ENCODE results near the gene UBL4A.

Gene UBL4A

GRCh38 chrX:154472685-154473632 is 13.5 kb downstream of the UBL4A start (continued):
- TF ChIP-seq POU6F1 (CRISPR knock-in tag; IDR thresholded peaks at IDR 0.05; ENCODE audit: borderline replicate concordance, low read depth) (no peak), OSR1 (CRISPR knock-in tag; IDR thresholded peaks at IDR 0.05) (no peak)

GRCh38 chrX:154471839-154472684 is 14.4 kb downstream of the UBL4A start:
- TF ChIP-seq ZNF8 (CRISPR knock-in tag; IDR thresholded peaks at IDR 0.05) (no peak), ZNF565 (CRISPR knock-in tag; conservative IDR thresholded peaks at IDR 0.05; ENCODE audit: low read depth) (no peak), SNAI2 (CRISPR knock-in tag; IDR thresholded peaks at IDR 0.05) (no peak), CSRNP3 (CRISPR knock-in tag; IDR thresholded peaks at IDR 0.05) (no peak), TSHZ2 (CRISPR knock-in tag; IDR thresholded peaks at IDR 0.05) (no peak), PATZ1 (CRISPR knock-in tag; IDR thresholded peaks at IDR 0.05; ENCODE audit: borderline replicate concordance) (no peak), ZFP3 (CRISPR knock-in tag; IDR thresholded peaks at IDR 0.05) (no peak), ZNF70 (CRISPR knock-in tag; IDR thresholded peaks at IDR 0.05) (no peak), ZC3H10 (CRISPR knock-in tag; IDR thresholded peaks at IDR 0.05) (no peak), ZFP30 (CRISPR knock-in tag; IDR thresholded peaks at IDR 0.05) (no peak), CSDC2 (CRISPR knock-in tag; IDR thresholded peaks at IDR 0.05) (no peak), BACH2 (CRISPR knock-in tag; IDR thresholded peaks at IDR 0.05; ENCODE audit: borderline replicate concordance) (no peak)
- no peak for ATAC-seq

- no peak for ATAC-seq
- TF ChIP-seq SNAI2 (CRISPR knock-in tag; IDR thresholded peaks at IDR 0.05) (no peak), ESRRG (CRISPR knock-in tag; IDR thresholded peaks at IDR 0.05) (no peak), PATZ1 (CRISPR knock-in tag; IDR thresholded peaks at IDR 0.05; ENCODE audit: borderline replicate concordance) (no peak), RARB (CRISPR knock-in tag; IDR thresholded peaks at IDR 0.05) (no peak), ZNF8 (CRISPR knock-in tag; IDR thresholded peaks at IDR 0.05) (no peak), ARNTL (CRISPR knock-in tag; IDR thresholded peaks at IDR 0.05; ENCODE audit: borderline replicate concordance, low read depth) (no peak), CSRNP3 (CRISPR knock-in tag; IDR thresholded peaks at IDR 0.05) (no peak), CSDC2 (CRISPR knock-in tag; IDR thresholded peaks at IDR 0.05) (no peak), ZC3H10 (CRISPR knock-in tag; IDR thresholded peaks at IDR 0.05) (no peak), ZFP30 (CRISPR knock-in tag; IDR thresholded peaks at IDR 0.05) (no peak), CREB5 (CRISPR knock-in tag; IDR thresholded peaks at IDR 0.05; ENCODE audit: low read depth) (no peak), BACH2 (CRISPR knock-in tag; IDR thresholded peaks at IDR 0.05; ENCODE audit: borderline replicate concordance) (no peak), PPARA (CRISPR knock-in tag; IDR thresholded peaks at IDR 0.05; ENCODE audit: borderline replicate concordance) (no peak), ZNF70 (CRISPR knock-in tag; IDR thresholded peaks at IDR 0.05) (no peak), TCF4 (CRISPR knock-in tag; IDR thresholded peaks at IDR 0.05; ENCODE audit: borderline replicate concordance) (no peak)
These were observed 15.4 kb downstream of the UBL4A start for GRCh38 chrX:154470914-154471568.

All from SK-N-SH treated with all-trans-retinoic acid at 6 μM for 48 hours (cell line).